NCI-H1048 (cell line): ENCODE measurements around the gene PLAC9.
"Not testable (repeated sequence)": the region's sequence is repeated elsewhere in the genome, so short reads cannot be mapped to it uniquely, and the experiment has no call there.

Experiments used
- DNase-seq: peaks from one replicate; lab custom pipeline; 2025; lab: John Stamatoyannopoulos, UW

PLAC9 gene, protein sequence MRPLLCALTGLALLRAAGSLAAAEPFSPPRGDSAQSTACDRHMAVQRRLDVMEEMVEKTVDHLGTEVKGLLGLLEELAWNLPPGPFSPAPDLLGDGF

DNA sequence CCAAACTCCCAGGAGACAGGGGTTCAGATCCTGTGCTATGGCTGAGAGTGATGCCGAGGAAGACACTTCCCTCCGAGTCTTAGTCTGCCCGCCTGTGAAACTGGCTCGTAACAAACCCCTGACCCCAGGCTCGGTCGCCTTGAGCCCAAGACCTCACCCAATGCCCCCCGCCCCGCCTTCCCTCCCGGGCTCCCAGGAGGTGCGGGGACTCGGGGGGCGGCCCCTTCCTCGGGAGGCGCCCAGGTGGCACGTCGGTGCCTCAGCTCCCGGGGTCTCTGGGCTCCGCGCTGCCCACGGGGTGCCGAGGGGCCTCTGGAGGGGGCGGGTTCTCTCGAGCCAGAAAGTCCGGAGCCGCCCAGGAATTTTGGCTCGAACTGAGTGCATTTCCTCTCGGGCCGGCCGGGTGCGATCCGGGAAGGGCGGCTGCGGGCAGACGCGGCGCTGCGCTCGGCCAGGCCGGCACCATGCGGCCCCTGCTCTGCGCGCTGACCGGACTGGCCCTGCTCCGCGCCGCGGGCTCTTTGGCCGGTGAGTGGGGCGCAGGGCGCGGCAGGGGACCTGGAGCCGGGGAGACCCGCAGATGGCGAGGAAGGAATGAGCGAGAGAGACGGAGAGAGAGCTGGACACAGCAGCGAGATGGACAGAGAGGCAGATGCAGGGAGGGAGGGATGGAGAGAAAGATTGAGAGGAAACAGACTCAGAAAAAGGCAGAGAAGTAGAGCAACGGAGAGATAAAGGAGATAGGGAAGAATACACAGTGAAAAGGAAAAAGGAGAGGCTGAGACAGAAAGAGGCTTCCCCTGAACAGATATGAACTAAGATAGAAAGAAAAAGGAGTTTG, at the start of gene PLAC9:
PLAC9 (plus strand) TSS at position 432 of the 841 bp plus-strand sequence; CDS start at position 465, 33 bp downstream.
- DNase-seq: no peak

DNA sequence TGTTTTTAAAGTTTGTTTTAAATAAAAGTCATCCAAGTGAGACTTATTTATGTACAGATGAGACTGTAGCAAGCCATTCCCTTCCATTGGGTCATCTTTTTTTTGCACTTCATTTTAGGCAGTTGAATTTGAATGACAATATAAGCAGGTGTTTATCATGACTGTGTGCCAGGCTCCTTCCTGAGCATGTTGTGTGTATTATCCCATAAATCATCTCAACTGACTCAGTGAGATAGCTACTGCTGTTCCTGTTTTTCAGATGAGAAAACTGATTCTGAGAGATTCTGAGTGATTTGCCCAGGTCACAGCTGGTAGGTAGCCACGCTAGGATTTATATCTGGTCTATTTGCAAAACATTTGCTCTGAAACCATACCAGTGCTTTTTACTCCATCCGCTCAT, 42.4 kb upstream of the PLAC9 start:
- DNase-seq: no peak

DNA sequence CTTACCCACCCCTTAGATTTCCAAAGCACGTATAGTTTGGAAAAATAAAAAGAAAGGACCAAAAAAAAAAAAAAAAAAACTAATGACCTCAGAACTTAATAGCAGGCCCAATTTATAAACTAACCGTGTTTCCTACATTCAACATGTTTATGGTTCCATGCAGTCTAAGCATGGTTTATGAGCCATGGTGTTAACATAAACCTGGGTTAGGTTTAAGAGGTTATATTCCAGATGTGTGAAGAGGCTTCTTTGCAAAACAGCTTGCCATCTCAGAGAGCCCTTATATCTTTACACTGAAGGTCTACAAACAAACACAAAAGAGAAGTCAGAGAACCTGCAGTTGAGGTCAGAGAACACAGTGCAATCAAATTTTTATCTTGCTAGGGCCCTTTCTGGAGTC, 38.3 kb upstream of the PLAC9 start:
- DNase-seq: no peak

DNA sequence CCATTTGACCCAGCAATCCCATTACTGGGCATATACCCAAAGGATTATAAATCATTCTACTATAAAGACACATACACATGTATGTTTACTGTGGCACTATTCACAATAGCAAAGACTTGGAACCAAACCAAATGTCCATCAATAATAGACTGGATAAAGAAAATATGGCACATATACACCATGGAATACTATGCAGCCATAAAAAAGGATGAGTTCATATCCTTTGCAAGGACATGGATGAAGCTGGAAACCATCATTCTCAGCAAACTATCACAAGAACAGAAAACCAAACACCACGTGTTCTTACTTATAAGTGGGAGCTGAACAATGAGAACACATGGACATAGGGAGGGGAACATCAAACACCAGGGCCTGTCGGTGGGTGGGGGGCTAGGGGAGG, 34.3 kb upstream of the PLAC9 start:
- not testable (repeated sequence) for DNase-seq

DNA sequence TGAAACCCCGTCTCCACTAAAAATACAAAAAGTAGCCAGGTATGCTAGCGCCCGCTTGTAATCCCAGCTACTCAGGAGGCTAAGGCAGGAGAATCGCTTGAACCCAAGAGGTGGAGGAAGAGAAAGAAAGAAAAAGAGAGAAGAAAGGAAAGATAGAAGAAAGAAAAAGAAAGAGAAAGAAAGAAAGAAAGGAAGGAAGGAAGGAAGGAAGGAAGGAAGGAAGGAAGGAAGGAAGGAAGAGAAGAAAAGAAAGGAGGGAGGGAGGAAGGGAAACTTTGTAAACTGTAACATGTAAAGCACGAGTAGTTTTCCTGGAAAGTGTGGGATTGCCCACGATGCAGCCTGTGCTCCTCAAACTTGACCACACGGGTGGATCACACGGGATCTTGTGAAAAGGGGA, 33.2 kb upstream of the PLAC9 start:
- not testable (repeated sequence) for DNase-seq

DNA sequence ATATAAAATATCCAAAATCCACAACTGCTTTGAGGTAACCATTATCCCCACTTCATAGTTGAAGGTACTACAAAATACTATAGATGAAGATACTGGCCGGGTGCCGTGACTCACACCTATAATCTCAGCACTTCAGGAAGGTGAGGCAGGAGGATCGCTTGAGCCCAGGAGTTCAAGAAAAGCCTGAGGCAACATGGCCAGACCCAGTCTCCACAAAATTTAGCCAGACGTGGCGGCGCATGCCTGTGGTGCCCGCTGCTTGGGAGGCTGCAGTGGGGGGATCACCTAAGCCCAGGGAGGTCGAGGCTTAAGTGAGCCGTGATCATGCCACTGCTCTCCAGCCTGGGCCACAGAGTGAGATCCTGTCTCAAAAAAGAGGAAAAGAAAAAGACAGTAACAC, 32.4 kb upstream of the PLAC9 start:
- DNase-seq: no peak

DNA sequence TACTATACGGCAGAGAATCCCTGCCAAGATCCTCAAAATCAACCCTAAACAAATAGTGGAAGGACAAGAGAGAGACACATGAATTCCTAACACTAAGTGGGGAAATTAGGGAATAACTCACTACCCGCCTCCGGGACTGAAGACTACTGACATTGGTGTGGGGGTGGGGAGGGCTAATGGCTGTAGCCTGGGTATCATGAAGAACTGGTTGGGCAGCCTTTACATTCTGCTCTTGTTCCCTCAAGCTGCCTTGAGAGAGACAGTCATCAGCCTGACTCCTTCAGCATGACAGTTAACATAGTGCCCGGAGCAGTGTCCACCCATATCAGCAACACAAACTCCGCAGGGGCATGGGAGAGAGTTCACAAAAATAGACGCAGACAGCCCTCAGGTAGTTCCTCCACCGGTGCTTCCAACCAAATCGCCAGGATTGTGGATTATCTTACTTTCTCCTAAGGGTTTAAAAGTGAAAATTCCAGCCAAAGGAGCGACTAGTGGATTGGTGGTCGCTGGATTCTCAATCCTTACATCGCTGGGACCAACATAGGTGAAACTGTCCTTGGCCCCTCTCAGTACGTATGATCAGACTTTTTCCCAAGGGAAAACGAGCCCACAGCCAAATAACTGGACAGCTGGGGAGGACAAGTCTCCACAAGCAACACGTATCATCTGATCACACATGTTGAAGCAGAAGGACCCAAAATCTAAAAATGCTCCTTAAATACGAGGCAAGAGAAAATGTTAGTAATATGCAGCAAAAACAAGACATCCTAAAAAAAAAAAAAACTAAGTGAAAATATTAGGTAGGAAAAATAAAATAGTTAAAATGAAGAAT, 31.5 kb upstream of the PLAC9 start:
- DNase-seq: no peak

DNA sequence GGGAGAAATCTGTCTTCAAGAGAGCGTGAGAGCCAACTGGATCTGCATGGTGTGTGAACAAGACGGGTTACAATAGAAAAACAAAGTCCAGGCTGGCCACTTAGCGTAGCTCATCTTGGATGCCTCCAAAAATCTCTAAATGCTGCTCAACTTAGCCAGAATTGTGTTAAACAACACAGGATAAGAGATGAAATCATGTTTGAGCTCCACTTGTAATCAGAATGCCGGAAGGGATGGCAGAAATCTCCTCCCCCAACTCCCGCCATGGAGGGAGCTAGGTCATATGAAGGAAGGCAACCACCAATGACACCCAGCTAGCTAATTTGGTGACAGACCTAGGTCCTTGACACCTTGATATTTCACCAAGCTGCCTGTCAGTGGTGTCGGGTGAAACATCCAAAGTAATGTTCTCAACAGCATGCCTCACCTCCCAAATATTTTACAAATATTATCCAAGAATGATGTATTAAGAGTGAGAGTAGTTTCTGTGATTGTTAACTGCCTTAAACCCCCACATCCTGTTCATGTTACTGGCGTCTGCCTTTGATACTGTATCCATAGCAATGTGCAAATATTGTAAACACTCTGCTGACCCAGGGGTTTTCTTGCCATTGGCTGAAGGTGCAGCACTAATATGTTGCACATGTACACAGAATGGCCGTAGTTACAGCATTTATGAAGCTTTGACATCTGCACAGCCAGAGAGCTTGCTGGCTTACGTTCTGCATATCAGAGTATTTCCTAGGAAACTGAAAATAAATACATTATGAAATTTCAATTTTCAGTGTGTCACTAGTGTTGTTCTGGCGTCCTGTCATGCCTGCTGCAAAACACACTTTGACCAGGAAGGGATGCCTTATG, 28.2 kb upstream of the PLAC9 start:
- DNase-seq: no peak

DNA sequence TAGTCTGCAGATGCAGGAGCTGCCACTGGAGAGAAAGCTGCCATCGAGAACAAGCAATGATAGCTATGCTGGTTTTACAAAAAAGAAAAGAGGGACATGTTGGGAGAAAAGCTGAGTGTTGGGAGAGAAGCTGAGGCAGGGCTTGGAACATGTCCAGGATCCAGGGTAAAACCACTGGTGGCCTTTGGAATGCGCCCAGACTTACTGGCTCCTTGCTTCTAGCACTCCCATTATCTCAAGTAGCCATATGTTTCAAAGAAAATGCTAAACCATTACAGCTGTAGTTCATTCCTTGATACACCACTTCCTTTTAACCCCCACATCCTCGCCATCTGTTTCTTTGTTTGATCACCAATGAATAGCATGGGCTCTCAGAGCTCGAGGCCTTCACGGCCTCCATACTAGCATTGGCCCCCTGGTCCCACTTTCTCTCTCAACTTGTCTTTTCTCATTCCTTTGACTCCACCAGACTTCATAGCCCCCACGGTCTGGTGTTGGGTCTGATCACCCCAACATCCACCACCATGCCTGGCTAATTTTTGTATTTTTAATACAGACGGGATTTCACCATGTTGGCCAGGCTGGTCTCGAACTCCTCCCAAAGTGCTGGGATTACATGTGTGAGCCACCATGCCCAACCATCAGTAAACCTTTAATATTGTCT, 23.8 kb upstream of the PLAC9 start:
- no peak for DNase-seq

DNA sequence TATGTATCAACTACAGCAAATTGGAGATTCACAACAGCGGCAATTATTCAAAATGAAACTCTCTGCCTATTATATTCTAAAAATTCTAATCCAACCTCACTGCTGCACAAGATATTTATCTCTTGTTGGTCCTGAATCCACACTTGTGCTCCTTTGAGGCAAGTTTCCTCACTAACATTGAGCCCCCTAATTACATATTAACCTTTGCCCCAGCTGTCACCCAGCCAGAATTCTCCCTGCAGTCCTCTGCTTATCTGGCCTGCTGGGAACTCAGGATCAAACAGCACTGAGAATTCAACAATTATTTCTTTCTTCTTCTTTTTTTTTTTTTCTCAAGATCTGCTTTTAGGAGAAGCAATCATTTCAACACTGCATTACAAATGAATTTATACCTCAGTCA, 21.5 kb upstream of the PLAC9 start:
- no peak for DNase-seq

DNA sequence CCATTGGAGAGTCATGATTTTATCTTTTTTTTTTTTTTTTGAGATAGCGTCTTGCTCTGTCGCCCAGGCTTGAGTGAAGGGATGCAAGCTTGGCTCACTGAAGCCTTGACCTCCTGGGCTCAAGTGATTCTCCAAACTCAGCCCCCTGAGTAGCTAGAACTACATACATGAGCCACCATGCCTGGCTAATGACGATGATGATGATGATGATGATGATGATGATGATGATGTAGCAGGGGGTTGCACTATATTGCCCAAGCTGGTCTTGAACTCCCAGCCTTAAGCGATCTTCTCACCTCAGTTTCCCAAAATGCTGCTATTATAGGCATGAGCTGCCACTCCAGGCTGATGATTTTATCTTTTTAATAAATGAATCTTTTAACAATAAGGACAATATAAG, 13.9 kb upstream of the PLAC9 start:
- no peak for DNase-seq

DNA sequence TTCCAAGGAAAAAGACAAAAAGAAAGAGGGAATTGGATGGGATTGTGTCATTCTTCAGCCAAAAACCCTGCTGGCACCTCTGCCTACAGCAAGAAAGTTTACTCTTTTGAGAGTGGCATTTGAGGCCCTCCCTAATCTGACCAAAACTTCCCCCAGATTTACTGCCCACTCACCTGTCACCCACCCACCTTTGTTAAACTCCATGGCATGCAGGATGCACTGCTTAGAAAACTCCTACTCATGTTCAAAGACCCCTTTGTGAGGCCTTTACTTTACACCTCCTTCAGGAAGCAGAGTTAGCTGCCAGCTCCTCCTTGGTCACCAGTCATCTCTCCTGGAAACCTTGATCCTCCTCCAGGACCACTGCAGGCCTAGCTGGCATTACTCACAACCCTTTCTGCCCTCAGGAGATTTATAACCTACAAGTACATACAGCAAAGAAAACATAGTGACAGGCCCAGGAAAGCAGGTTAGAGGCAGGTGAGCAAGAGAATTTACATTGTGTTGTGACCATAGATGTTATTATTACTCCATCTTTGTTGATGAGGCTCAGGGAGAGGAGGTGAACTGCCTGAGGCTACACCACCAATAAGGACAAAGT, 10.3 kb upstream of the PLAC9 start:
- no peak for DNase-seq

DNA sequence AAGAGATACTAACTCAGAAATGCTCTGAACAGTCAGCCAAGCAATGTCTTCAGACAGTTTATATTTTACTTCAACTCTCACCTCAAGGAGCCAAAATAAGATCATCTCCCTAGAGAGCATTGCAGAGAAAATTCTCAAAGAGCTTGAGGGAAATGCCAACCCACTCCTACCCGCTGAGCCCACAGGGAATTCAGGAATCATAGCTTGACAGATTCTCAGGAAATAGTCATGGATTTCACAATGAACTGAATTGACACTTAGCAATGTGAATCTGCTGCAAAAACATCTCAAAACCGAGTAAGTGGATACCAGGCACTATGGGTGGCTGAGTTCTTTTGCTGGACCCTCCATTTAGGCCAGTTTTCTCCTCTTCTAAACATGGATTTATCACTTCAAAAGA, 9.8 kb upstream of the PLAC9 start:
- DNase-seq: no peak

DNA sequence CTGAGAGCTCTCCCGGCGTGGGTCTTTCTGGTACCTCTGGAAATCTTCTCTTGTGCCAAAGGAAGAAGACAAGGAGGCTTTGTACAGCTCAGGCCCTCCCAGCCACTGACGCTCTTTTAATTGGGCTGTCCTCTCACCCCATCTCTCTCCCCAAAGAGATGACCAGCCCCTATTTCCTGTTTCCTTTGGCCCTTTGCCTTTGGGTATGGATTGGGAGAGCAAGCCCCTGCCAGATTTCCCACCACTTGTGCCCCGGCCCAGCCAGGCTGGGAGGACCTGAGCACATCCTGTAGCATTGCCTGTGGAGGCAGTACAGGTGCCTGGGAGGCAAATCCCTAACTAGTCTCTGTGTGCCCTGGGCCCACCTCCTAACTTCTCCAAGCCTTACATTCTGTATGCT, 5.7 kb upstream of the PLAC9 start:
- DNase-seq: no peak

DNA sequence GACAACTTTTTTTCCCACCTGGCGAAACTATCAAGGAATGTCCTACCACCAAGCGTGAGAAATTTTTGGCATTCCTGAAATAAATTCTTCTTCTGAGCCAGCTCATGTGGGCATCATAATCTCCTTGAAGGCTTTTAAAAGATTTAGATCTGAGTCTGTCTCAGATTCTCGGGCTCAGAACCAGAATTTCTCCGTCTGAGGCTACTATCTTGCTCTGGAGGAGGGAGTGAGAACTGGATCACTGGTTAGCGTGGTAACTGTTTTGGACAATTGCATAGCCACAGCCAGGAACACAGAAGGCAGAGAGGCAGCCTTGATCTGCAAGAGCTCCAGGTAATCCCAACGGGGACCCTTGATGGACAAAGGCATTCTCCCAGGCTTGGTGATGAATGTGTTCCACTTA, 1.0 kb upstream of the PLAC9 start:
- no peak for DNase-seq

DNA sequence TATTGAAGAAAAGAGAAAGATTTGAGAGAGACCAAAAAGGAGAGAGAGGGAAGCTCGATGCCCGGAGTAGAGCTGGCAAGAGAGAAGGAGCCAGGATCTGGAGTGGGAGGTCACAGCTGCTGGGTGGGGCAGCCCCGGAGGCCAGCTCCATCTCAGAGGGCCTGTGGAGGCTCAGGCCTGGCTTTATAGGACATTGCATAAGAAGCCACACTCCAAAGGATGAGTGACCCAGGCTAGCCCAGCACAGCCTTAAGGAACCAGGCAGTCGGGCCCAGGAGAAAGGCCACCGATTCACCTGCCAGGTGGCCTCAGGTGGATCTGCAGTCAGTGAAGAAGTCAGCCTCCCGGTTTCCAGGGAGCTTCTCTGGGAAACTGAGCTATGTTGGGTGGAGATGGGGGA, 676 bp downstream of the PLAC9 start:
- DNase-seq: no peak

DNA sequence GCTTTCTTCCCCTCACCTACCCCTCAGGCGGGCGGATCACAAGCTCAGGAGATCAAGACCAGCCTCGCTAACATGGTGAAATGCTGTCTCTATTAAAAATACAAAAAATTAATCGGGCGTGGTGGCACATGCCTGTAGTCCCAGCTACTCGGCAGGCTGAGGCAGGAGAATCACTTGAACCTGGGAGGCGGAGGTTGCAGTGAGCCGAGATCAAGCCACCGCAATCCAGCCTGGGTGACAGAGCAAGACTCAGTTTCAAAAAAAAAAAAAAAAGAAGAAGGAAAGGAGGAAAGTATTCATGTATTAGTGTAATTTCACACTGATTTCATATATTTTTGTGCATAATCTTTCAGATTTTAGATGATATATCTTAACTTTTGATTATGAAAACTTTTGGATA, 1.2 kb downstream of the PLAC9 start:
- not testable (repeated sequence) for DNase-seq

DNA sequence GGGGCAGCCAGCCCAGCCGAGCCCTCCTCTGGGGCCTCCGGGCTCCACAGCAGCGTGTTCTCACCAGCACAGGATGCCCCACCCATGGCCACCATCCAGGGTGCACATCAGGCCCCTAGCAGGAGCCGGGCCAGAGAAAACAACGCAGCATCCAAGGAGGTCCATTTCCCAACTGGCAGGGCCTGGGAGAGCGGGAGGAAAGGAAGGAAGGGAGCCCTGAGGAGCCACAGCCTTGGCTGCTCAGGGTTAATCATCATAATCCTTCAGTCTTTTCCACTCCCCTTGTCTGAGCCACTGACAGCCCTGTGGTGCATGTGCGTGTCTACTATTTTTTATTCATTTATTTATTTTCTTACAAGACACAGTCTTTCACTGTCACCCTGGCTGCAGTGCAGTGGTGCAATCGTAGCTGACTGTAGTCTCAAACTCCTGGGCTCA, 3.6 kb downstream of the PLAC9 start:
- DNase-seq: no peak

DNA sequence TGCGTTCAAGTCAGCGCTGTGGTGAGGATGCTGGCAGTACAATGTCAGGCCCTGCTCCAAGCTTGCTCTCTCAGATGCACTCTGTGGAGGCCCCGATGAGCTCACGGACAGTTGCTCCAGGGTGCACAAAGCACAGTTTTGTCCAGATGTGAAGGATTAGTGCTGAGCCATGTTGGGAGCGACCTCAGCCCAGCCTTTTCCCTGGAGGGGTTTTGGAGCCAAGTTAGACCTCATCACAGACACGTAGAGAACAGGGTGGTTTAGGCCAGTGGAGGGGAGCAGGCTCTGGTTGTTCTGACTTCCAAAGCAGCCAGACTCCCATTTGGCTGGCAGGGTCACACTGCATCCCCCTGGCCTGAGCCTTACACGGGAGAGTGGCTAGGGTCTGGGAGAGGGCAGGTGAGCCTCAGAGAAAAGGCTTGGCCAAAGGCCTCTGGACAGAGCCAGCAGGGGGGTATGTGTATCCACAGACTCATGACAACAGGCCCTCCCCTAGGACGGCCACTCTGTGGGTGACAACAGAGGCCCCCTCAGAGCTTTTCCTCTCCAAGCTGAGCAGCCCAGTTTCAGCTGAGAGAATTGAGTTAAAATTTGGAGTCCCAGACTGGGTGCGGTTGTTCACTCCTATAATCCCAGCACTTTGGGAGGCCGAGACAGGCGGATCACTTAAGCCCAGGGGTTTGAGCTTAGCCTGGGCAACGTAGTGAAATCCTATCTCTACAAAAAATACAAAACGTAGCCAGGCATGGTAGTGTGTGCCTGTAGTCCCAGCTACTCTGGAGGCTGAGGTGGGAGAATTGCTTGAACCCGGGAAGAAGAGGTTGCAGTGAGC, 4.7 kb downstream of the PLAC9 start:
- no peak for DNase-seq

DNA sequence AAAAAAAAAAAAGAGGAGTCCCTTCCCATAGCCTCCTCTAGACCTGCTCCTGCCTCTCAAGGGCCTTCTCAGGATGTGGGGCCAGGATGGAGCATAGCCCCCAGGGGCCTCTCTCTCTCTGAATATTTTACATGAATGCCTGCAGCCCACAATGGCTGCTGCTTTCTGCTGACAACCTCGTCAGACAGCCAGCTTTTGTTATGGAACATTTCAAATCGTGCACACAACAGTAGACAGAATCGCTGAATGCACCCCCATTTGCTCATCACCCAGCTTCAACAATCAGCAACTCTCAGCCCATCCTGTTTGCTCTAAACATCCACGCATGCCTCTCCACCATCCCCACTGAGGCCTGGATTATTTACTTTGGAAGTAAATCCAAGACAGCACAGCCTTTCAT, 5.4 kb downstream of the PLAC9 start:
- DNase-seq: no peak
